BJ (cell line): ENCODE measurements around the gene OR52A5. TPM values are rescaled to one million over a fixed set of nuclear protein-coding genes. Genes with fewer than 3 reads are reported as not detected.
"Not testable (repeated sequence)": the region's sequence is repeated elsewhere in the genome, so short reads cannot be mapped to it uniquely, and the experiment has no call there.

ENCODE experiments used
- CTCF ChIA-PET: fragments of 350-600 bp; formaldehyde crosslinking; extraction: SDS; loops from one replicate; lab custom pipeline; 2021; ENCODE audit warnings: antibody characterized with exemption, inconsistent platforms; lab: Yijun Ruan, JAX
- POLR2A ChIA-PET: fragments of 300-600 bp; sonication (Branson Sonifier 250); formaldehyde crosslinking; extraction: SDS; loops from one replicate; lab custom pipeline; 2021; ENCODE audit warnings: antibody characterized with exemption; lab: Charles Lee
- DNase-seq: peaks from one replicate; pipeline ENCODE4 v3.0.0-alpha.2; 2011; ENCODE audit warnings: low read depth
- H3K27me3 ChIP-seq: 2 replicates; pipeline ENCODE4 v1.6.0; 2011; ENCODE audit warnings: low read length; ENCODE audit not compliant: control insufficient read depth, insufficient read depth
- H3K36me3 ChIP-seq: 2 replicates; pipeline ENCODE4 v1.5.1; 2011; ENCODE audit warnings: low read length; ENCODE audit not compliant: control insufficient read depth, insufficient read depth
- H3K4me3 ChIP-seq: 2 replicates; pipeline ENCODE4 v1.5.1; 2011; ENCODE audit warnings: low read depth, mild to moderate bottlenecking, control low read depth, low read length
- CTCF ChIP-seq: IDR thresholded peaks from 2 replicates; pipeline ENCODE4 v1.5.1; 2011; ENCODE audit warnings: low read depth, mild to moderate bottlenecking, control low read depth, inconsistent platforms, low read length, moderate library complexity; ENCODE audit not compliant: insufficient read depth
- polyA plus RNA-seq: library from polyadenylated mRNA; depleted of rRNA; stranded (reverse); fragments of >200 nt; gene quantifications from 2 replicates; pipeline ENCODE4 v1.2.3, GENCODE V29; 2011

The OR52A5 gene
- polyA plus RNA-seq, 1 experiment: not detected

GRCh38 chr11:5159806-5160205 lies 21.6 kb upstream of the OR52A5 start:
- no peak for TF ChIP-seq CTCF
- Histone ChIP-seq H3K36me3 (no peaks in the 10 kb centered on the region), H3K27me3 (no peaks in the 10 kb centered on the region), H3K4me3 (no peak overlapping the region)
- no peak for DNase-seq
- CTCF ChIA-PET: no interaction called here
- POLR2A ChIA-PET: no interaction called here

GRCh38 chr11:5154657-5155056 lies 16.5 kb upstream of the OR52A5 start, which contains the start of gene OR52A1:
TSS of gene OR52A1 (minus strand) at chr11:5154757. CDS start at chr11:5152369, 2,388 bp downstream.
- no peak for TF ChIP-seq CTCF
- Histone ChIP-seq H3K4me3 (no peak within 1 kb of the TSS), H3K27me3 (no peaks in the 10 kb centered on the region), H3K36me3 (no peaks in the 10 kb centered on the region)
- no peak for DNase-seq
- ChIA-PET CTCF (no interaction called here), POLR2A (no interaction called here)

- TF ChIP-seq CTCF: no peak
- Histone ChIP-seq H3K36me3 (no peaks in the 10 kb centered on the region), H3K27me3 (no peaks in the 10 kb centered on the region), H3K4me3 (no peak overlapping the region)
- DNase-seq: no peak
- ChIA-PET CTCF (interaction anchor here (0.6 to 0.7 kb wide), 2 partner anchors 18 to 22 kb away, joined by 3 to 5 read pairs; no protein-coding TSS in a partner anchor), POLR2A (no interaction called here)
These were observed 15.6 kb upstream of the OR52A5 start for GRCh38 chr11:5153574-5154431.

- POLR2A ChIA-PET: no interaction called here
- Histone ChIP-seq H3K4me3 (no peak overlapping the region), H3K27me3 (no peaks in the 10 kb centered on the region), H3K36me3 (no peaks in the 10 kb centered on the region)
- no peak for DNase-seq
- TF ChIP-seq CTCF: no peak
- CTCF ChIA-PET: no interaction called here
These were observed 13.6 kb upstream of the OR52A5 start for GRCh38 chr11:5151713-5152153.

GRCh38 chr11:5144206-5144605 lies 6.0 kb upstream of the OR52A5 start:
- DNase-seq, H3K27me3 ChIP-seq, H3K36me3 ChIP-seq, H3K4me3 ChIP-seq, POLR2A ChIA-PET: not testable (repeated sequence)
- CTCF ChIA-PET: interaction anchor here (0.6 kb wide), 1 partner anchor 20 kb away, joined by 3 read pairs; no protein-coding TSS in a partner anchor
